Stimulated activated CD4-positive, alpha-beta T cell treated with anti-CD3 and anti-CD28 coated beads, Interleukin-15, amount 100 ng/mL, for 1 hour (primary cell): Measurements from ENCODE around the gene IGSF21.

Experiments used
- DNase-seq, 2 donors: peaks; one replicate each; pipeline ENCODE4 v3.0.0-alpha.2; 2020; ENCODE audit warnings: low read depth in 1 of 2, low spot score in 1 of 2

The IGSF21 gene

DNA sequence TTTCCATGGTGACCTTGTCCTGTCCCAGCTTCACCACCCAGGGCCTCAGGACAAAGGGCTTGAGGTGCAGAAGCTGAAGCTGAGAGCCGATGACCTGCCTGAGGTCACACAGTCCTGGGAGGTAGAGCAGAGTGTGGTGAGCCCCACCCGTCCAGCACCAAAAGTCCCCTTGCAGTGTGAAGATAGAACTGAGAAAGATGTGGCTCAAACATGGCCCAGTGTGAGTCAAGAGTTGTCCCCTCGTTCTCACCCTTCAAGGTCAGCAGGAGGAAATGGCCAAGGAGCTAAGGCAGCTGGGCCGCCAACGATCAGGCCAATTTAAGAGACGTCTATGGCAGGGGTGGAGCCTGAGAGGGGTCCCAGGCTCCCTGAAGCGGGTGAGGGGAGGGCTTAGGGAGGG is 215.7 kb downstream of the IGSF21 start:
- DNase-seq: no peak

DNA sequence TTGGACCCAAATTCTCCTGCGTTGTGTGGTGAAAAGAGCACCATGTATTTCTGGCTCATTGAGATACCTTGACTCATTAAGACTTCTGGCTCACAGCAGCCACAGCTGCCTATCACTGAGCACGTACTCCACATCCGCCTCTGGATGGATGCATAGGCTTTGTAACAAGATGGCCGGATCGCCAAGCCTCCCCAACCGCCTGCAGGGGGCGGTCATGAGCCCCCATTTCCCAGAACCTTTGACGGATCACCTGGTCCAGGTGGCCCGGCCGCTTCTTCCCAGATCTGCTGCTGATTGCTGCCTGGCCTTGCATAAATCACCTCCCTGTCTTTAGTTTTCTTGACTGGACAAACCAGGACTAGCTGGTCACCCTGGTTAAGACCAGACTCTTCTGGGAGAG is 216.6 kb downstream of the IGSF21 start:
- no peak for DNase-seq

- no peak for DNase-seq
Observed at GRCh38 chr1:18325136-18325535, 217.5 kb downstream of the IGSF21 start.

DNA sequence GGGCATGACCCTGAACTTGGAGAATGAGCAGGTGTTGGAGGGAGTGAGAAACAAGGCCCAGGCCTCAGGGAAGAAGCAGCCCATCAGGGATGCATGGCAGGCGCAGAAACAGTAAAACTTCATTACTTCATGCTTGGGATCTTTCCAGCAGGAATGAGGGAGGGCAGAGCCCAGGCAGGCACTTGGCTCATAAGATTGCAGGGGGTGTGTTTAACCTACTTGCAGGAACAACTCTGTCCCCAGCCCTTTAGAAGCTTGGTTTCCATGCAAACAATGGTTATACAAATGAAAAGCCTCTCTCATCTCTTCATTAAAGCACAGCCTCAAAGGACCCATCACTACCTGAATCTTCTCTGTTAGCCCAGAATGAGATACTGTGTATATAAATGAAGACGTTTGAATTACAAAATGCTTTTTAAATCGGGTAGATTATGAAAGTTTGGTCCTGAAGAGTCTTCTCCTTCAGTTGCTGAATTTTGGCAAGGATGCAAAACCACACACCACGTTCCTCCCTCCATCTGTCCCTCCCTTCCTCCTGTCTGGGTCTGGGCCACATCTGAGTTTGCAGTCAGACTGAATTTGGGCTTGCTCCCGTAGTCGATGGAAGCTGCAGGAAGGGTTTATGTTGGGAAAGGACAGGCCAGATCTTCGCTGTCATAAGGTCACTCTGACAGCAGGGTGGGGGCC is 218.8 kb downstream of the IGSF21 start:
- no peak for DNase-seq

DNA sequence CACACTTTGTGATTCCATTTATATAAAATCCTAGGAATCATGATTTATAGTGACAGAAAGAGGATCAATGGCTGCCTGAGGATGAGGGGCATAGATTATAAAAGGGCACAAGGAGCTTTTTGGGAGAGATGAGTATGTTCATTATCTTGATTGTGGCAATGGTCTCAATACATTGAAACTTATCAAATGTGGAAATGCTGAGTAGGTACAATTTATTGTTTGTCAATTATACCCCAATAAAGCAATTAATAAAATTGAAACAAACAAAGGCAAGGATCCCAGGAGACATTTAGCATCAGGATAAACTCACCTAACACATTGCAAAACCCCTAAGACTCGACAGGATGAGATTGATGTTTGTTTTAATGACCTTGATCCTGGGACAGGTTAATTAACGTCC is 220.1 kb downstream of the IGSF21 start:
- DNase-seq: no peak

DNA sequence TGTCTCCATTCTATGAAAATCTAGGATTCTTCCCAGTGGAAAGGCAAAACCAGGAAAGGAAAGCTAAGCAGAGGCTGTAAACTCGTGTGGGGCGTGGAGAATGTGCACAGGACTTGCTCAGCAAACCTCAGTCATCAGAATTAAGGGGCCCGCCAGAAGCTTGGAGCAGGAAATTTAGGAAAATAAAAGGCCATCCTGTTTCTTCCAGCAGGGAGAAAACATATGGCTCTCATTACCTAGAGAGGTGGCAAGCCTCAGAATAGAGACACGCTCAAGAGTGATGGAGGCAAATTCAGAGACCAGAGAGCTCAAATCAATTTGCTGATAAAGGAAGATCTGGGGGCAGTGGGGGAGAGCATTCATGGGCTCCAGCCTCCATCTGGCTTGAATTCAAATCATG is 221.2 kb downstream of the IGSF21 start:
- DNase-seq: no peak

GRCh38 chr1:18329469-18330253 is 222.1 kb downstream of the IGSF21 start:
- DNase-seq: no peak

DNA sequence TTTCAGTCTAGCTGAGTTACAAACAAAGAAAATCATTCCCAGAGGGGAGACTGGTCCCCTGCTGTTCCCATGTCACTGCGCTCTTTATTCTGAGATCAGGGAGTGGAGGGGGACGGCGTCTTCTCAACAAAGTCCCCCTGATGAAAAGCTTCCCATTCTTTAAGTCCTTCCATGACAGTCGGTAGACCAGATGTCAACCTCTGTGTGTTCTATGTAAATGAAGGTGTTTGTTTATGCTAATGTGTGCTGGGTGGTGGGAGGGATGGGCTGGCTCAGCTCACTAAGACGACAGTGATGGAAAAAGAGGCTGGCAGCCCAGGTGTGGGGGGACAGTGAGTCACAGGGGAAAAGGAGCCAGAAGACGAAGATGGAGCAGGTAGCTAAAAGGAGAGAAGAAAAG is 225.0 kb downstream of the IGSF21 start:
- no peak for DNase-seq

- DNase-seq: no peak
Observed at GRCh38 chr1:18333220-18333619, 225.6 kb downstream of the IGSF21 start.

DNA sequence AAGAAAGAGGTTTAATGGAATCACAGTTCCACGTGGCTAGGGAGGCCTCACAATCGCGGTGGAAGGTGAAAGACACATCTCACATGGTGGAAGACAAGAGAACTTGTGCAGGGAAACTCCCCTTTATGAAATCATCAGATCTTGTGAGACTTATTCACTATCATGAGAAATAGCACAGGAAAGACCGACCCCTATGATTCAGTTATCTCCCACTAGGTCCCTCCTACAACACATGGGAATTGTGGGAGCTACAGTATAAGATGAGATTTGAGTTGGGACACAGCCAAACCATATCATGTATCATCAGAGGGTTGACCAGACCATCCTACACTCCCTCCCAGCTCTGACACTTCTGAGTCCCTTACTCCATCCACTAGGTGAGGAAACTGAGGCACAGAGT is 229.2 kb downstream of the IGSF21 start:
- DNase-seq: no peak

DNA sequence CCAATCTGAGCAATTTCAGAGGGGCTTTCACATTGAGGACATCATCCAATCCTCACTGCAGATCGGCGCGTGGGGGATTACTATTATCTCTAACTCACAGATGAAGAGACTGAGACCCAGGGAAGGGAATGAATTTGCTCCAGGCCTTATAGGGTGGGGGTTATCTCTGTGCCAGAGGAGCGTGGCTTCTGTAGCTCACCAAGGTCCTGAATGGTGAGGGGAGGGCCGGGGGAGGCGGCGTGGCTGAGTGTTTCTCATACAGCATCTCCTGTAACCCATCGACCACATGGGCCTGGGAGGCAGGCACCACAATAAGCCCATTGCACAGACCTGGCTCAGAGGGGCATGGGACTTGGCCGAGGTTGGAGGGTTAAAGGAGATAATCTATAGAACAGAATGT is 230.2 kb downstream of the IGSF21 start:
- no peak for DNase-seq

DNA sequence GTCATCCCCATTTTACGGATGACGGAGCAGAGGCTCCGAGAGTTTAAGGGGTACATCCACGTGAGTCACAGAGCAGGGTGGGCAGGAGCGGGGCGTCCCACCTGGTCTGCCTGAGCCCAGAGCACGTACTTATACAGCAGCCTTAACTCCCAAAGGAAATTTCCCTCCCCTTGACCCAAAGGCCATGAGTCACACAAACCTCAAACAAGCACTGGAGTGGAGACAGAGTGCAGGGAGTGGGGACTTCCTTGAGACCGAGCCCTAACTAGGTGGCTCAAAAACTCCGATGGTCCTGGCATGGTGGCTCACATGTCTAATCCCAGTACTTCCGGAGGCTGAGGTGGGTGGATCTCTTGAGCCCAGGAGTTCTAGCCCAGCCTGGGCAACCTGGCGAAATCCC is 231.6 kb downstream of the IGSF21 start:
- DNase-seq: no peak

DNA sequence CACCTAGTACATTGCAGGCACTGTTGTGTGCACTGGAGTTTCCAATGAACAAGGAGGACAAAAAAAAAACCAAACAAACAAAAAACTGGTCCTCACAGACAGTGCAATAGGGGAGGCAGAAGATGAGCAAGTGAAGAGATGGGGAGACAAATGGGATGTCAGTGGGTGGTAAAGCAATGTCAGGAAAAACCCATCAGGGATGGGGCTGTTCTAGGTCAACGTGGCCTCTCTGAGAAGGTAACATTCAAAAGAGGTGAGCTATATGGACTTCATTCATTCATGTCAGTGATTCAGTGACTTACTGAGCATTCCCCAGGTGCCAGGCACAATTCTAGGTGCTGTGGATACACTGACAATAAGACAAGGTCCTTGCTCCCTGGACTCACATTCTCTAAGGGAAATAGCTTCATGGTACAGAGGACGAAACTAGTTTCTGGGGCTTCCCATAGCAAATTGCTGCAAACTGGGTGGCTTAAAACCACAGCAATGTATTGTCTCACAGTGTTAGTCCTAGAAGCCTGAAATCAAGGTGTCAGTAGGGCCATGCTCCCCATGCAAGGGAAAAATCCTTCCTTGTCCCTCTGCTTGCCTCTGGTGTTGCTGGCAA is 232.7 kb downstream of the IGSF21 start:
- no peak for DNase-seq

- no peak for DNase-seq
Observed at GRCh38 chr1:18340787-18341186, 233.2 kb downstream of the IGSF21 start.

DNA sequence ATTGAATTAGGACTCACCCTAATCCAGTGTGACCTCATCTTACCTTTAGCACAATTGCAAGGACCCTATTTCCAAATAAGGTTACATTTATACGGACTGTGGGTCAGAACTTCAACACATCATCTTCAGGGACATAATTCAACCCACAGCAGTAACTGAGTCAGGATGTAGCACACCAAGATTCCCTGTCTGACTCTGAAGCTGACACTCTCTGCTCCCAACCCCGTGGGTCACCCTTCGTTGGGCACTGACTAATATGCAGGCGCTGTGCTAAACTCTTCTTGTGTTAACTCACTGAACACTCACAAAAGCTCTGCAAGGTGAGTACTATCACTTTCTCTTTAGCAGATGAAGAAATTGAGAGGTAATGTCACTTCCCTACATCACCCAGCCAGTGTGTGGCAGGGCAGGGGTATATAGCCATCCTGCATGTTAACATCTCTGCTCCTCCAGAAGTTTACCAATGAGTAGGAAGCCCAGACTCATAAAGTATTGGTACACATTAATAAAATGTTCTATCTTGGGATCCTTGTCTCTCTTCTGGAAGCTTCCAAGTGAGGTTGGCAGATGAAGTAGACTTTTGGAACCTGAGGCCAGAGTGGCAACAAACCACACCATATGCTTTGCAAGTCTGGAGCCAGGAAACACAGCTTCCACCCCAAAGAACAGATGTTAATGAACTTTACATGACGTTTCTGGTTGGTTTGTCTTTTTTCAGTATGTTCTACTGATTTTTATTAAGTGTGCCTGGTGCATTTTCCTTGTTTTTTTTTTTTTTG is 233.9 kb downstream of the IGSF21 start:
- no peak for DNase-seq

DNA sequence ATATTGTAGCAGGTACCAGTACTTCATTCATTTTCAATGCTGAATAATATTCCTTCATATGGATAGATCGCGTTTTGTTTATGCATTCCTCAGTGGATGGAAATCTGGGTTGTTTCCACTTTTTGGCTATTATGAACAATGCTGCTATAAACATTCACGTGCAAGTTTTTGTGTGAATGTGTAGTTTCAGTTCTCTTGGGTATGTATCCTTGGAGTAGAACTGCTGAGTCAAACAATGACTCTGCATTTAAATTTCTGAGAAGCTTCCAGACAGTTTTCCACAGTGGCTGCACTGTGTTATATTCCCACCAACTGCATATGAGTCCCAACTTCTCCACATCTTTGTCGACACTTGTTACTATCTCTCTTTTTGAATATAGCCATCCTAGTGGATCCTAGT is 235.1 kb downstream of the IGSF21 start:
- DNase-seq: no peak

- no peak for DNase-seq
Observed at GRCh38 chr1:18343581-18343980, 236.0 kb downstream of the IGSF21 start.

DNA sequence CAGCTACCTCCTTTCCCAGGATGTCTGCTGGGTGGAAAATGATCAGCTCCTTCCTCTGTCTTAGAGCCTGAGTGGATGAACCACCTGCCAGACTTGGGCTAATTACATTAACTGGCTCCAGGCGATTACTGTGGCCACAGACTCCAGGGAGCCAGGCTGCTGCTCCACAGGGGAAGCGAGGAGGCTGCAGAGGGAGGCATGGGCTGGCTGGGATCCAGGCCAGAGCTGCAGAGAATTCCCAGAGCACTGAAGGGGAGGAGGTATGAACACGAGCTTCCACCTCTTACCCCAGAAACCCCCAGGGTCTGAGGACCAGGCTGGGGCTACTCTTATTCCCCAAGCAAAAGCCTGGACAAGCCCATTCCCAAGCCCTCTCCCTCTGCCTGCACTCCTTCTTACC is 237.2 kb downstream of the IGSF21 start:
- no peak for DNase-seq

GRCh38 chr1:18347559-18347958 is 240.0 kb downstream of the IGSF21 start:
- no peak for DNase-seq

DNA sequence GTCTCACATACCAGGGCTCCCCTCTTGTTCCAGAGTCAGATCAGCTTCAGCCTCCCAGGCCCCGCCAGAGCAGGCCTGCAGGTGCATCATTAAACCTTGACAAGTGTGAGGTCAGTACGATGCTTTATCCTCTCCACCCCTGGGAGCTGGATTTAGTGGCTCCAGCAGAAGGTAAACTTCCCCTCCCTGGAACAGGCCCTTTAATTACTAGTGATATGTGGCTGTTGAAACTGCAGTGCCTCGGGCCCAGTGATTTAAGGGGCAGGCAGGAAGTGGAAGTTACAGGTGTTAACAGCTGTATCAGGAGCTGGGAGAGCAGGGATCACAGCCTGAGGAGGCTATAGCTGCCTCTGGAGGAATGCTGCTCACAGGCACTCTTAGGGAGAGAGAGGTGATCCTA is 240.8 kb downstream of the IGSF21 start:
- no peak for DNase-seq

GRCh38 chr1:18350747-18351146 is 243.1 kb downstream of the IGSF21 start:
- no peak for DNase-seq

DNA sequence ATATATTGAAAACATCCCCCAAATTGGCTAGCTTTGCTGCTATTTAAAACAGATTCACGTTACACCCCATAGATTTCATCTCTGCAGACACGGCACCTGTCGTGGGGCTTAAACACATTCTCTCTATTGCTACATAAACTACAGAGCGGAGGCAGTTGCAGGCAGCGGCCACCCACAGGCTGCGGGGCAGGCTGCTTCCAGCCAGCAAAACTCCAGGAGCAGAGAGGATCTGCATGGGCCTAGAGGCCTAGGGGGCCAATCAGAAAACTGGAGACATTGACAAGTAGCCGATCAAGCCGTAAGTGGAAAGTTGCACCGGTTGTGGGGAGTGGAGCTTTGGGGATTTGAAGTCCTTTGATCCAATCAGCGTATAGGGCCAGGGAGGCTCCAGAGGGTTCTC is 244.1 kb downstream of the IGSF21 start:
- no peak for DNase-seq
